Coronary artery (tissue), 2 donors: ENCODE data around the gene LY86.
A peak's percentile ranks its signal among the peaks of the same experiment; 100 is the strongest.

Experiments used
- DNase-seq: peaks from one replicate; pipeline ENCODE4 v3.0.0-alpha.2; 2017; ENCODE audit warnings: low spot score
- H3K27ac ChIP-seq, 2 donors: fragments of 200-600 bp; sonication (generic); one replicate each; pipeline ENCODE4 v1.5.1; 2016 to 2019
- H3K4me3 ChIP-seq: fragments of 200-600 bp; sonication (generic); 2 replicates; pipeline ENCODE4 v1.5.1; 2016; ENCODE audit warnings: mild to moderate bottlenecking, moderate library complexity
- TF ChIP-seq, protein P1 (sequence below): fragments of 200-600 bp; sonication (generic); IDR thresholded peaks from one replicate; pipeline ENCODE4 v1.5.1; 2019; ENCODE audit warnings: antibody characterized with exemption

LY86 gene

DNA sequence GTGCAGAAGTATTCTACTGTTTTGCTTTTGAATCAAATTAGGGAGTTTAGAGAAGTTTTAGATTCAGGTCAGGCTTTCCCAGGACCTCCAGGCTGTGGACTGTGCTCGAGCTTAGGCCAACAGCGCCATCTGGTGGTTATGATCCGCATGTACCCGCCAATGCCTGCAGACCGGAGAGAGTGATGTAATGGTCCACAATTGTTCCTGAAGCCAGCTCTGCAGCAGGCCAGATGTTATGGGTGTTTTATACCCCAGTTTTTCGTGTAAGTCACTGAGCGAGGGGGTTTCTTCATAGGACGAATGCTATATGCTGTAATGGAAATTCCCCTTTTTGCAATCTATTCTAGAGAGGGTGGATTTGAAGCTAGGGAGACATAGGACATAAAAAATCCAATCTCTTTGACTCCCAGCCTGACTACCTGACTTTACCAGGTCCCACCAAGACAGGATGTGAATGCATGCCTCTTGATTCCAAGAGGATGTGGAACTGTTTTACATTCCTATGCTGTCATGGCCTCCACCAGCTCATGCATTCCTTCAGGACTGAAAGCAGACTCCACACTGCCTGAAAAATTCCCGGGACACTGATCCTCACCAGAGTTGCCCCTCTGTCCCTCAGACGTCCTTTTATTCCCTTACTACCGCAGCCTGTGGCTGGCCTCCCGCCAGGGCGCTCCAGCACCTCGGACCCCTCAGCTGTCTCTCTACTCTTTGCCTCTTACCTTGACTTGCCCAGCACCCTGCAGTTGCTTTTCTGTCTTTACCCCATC, 41.2 kb upstream of the LY86 start:
- H3K27ac ChIP-seq = no peak overlapping the region
- peak overlapping the region; percentile 71 for H3K4me3 ChIP-seq
- DNase-seq = peak; percentile 88
- TF ChIP-seq, protein P1, sequence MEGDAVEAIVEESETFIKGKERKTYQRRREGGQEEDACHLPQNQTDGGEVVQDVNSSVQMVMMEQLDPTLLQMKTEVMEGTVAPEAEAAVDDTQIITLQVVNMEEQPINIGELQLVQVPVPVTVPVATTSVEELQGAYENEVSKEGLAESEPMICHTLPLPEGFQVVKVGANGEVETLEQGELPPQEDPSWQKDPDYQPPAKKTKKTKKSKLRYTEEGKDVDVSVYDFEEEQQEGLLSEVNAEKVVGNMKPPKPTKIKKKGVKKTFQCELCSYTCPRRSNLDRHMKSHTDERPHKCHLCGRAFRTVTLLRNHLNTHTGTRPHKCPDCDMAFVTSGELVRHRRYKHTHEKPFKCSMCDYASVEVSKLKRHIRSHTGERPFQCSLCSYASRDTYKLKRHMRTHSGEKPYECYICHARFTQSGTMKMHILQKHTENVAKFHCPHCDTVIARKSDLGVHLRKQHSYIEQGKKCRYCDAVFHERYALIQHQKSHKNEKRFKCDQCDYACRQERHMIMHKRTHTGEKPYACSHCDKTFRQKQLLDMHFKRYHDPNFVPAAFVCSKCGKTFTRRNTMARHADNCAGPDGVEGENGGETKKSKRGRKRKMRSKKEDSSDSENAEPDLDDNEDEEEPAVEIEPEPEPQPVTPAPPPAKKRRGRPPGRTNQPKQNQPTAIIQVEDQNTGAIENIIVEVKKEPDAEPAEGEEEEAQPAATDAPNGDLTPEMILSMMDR = peak; percentile 81

DNA sequence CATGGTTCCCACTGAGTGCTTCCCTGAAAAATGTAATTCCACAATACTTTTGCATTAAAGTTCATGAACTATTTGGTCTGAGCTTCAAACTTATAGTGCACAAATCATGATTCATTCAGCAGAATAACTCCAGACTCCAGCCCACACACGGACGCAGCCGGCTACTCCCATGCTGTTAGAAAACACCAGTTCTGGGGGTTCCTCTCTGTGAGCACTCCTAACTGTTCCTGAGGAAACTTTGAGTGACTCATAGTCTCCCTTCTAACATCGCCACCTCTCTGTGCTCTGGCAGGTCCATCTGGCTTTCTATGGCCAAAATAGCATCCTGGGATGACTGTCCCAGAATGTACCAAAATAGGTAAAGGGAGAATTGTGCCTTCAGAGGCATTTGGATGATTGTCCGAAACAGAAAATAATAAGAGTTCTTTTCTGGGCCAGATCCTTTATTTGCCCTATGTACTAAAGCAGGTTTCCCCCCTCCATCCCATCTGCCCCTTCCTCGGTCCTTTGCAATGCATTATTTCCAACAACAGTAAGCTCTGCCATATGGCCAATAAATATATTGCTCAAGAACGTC, 32.3 kb upstream of the LY86 start:
- TF ChIP-seq, protein P1 = no peak
- no peak overlapping the region for H3K4me3 ChIP-seq
- H3K27ac ChIP-seq = no peak overlapping the region
- DNase-seq = no peak

DNA sequence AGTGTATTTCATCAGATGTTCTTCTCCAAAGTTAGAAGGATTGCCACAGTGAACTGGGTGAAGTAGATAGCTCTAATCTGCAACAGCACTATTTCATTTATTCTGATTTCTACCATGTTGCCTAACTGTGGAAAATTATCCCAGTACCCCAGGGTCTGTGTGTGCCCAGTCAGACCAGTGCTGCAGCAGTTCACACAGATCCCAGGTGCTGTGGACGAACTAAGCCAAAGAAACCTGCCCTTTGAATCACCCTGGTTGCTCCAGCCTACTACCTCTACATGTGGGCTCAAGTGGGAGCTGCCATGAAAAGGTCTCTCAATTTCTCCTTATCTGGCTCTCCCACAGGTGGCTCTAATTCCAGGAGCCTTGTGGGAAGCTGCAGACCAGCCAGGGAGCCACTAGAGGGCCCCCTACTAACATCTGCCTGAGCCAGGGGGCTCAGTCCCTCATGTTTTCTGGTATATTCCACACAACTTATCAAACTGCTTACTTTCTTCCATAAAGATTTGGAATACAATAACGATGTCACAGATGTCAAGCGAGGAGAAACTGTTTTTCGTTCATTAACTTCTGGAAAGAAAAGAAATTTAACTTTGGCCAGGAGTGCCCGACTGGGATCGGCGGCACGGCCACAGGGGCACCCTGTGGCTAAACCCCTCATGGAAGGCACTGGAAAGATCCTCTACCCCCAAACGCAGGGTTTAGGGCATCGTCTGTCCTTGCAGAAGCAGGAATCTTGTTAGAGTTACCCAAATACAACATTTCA, 31.6 kb upstream of the LY86 start:
- DNase-seq = no peak

DNA sequence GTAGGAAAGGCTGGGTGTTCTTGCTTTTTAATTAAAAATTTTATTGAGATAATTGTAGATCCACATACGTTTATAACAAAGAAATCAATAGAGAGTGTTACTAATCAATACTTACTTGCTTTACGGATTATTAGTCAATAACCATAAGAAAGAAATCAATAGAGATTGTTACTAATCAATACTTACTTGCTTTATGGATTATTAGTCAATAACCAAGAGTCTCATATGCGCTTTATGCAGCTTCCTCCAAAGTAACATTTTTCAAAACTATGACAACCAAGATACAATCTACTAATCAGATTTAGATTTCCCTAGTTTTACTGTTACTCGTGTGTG, 31.0 kb upstream of the LY86 start:
- H3K27ac ChIP-seq = no peak overlapping the region
- DNase-seq = no peak
- H3K4me3 ChIP-seq = no peak overlapping the region
- TF ChIP-seq, protein P1 = no peak

More for the DNA sequence above, 31.6 kb upstream of the LY86 start:
- TF ChIP-seq, protein P1 = peak; percentile 17
- H3K27ac ChIP-seq = no peak overlapping the region
- H3K4me3 ChIP-seq = no peak overlapping the region

DNA sequence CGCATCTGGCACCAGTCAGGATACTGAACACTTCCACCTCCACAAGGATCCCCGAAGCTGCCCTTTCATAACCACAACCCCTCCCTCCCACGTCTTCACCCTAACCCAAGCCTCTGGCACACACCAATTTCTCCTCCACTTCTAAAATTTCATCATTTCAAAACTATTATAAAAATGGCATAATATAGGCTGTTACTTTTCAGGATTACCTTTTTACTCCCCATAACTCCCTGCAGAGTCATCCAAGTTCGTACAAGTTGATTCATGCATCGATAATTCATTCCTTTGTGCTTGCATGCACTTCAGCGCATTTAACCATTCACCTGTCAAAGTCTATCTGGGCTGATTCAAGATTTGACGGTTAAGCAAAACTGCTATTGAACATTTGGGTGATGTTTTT, 30.6 kb upstream of the LY86 start:
- Histone ChIP-seq H3K4me3 (no peak overlapping the region), H3K27ac (no peak overlapping the region)
- DNase-seq = no peak
- TF ChIP-seq, protein P1 = no peak

DNA sequence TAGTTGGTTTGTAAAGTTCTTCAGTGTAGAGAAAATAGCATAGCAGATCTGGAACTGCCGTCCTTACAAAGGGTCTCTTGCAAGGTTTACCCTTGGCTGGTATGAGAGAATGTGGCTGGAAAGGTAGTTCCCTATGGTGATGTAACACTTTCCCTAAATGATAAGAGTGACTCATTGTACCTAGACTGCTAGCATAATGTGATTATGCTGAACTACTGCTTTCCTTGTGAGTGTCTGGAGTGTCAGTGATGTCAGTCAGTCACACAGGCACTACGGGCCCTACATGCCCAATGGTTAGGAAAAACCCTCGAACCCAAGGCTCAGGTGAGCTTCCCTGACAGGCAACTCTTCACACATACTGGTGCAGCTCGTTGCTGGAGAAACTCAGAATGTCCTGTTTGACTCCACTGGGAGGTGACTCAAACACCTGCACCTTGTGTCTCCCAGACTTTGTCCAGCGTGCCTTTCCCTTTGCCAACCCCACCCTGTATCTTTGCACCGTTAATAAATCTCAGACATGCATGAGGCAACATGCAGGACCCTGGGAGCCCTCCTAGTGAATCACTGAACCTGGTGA, 28.4 kb upstream of the LY86 start:
- no peak for DNase-seq
- no peak overlapping the region for H3K27ac ChIP-seq
- TF ChIP-seq, protein P1 = no peak

More for the DNA sequence above, 28.4 kb upstream of the LY86 start:
- no peak overlapping the region for H3K4me3 ChIP-seq
